ENCODE results near the gene ARHGEF16. TPM values are rescaled to one million over a fixed set of nuclear protein-coding genes. Genes with fewer than 3 reads are reported as not detected.

Gene ARHGEF16
- total RNA-seq, 1 donor, result 0.18 TPM

- TF ChIP-seq CTCF (IDR thresholded peaks at IDR 0.05; ENCODE audit: insufficient read depth, low read length), result no peak
- no peak overlapping the region for H3K4me3 ChIP-seq (ENCODE audit: low read depth, low read length)
- no peak for DNase-seq (ENCODE audit: low read depth)
These were observed 17.8 kb downstream of the ARHGEF16 start for GRCh38 chr1:3472088-3472850.

GRCh38 chr1:3472906-3473305 is 18.4 kb downstream of the ARHGEF16 start:
- DNase-seq (ENCODE audit: low read depth), result no peak
- no peak overlapping the region for H3K4me3 ChIP-seq (ENCODE audit: low read depth, low read length)
- TF ChIP-seq CTCF (IDR thresholded peaks at IDR 0.05; ENCODE audit: insufficient read depth, low read length), result no peak

- TF ChIP-seq CTCF (IDR thresholded peaks at IDR 0.05; ENCODE audit: insufficient read depth, low read length), result no peak
- DNase-seq (ENCODE audit: low read depth), result peak; percentile 60
- H3K4me3 ChIP-seq (ENCODE audit: low read depth, low read length), result no peak overlapping the region
These were observed 18.9 kb downstream of the ARHGEF16 start for GRCh38 chr1:3473381-3473844.

- H3K4me3 ChIP-seq (ENCODE audit: low read depth, low read length), result no peak overlapping the region
- no peak for TF ChIP-seq CTCF (IDR thresholded peaks at IDR 0.05; ENCODE audit: insufficient read depth, low read length)
- no peak for DNase-seq (ENCODE audit: low read depth)
These were observed 19.6 kb downstream of the ARHGEF16 start for GRCh38 chr1:3474016-3474415.

- H3K4me3 ChIP-seq (ENCODE audit: low read depth, low read length), result no peak overlapping the region
- no peak for DNase-seq (ENCODE audit: low read depth)
- no peak for TF ChIP-seq CTCF (IDR thresholded peaks at IDR 0.05; ENCODE audit: insufficient read depth, low read length)
These were observed 20.0 kb downstream of the ARHGEF16 start for GRCh38 chr1:3474421-3474820.

- DNase-seq (ENCODE audit: low read depth), result no peak
- no peak overlapping the region for H3K4me3 ChIP-seq (ENCODE audit: low read depth, low read length)
- TF ChIP-seq CTCF (IDR thresholded peaks at IDR 0.05; ENCODE audit: insufficient read depth, low read length), result no peak
These were observed 21.5 kb downstream of the ARHGEF16 start for GRCh38 chr1:3475839-3476573.

All from fibroblast of the aortic adventitia (primary cell).